A172 (cell line): ENCODE results near the gene RNF157. TPM values are rescaled to one million over a fixed set of nuclear protein-coding genes. Genes with fewer than 3 reads are reported as not detected.
"Not testable (repeated sequence)": the region's sequence is repeated elsewhere in the genome, so short reads cannot be mapped to it uniquely, and the experiment has no call there.

Source experiments
- DNase-seq: peaks from one replicate; pipeline ENCODE4 v3.0.0-alpha.2; 2015; ENCODE audit warnings: low spot score
- total RNA-seq: library from RNA; depleted of rRNA; stranded (reverse); fragments of >200 nt; shearing (Covaris generic); gene quantifications from 2 replicates; pipeline ENCODE4 v1.2.3, GENCODE V29; 2014

Gene RNF157
- total RNA-seq, 1 experiment from 2014 or later: 8.3 TPM

- no peak for DNase-seq
Measured at GRCh38 chr17:76234354-76234679, 6.0 kb downstream of the RNF157 start.

- DNase-seq: no peak
Measured at GRCh38 chr17:76233588-76234353, 6.5 kb downstream of the RNF157 start.

- DNase-seq: no peak
Measured at GRCh38 chr17:76232342-76232741, 8.0 kb downstream of the RNF157 start.

- not testable (repeated sequence) for DNase-seq
Measured at GRCh38 chr17:76226749-76227148, 13.5 kb downstream of the RNF157 start.

GRCh38 chr17:76225373-76226086 is 14.8 kb downstream of the RNF157 start:
- DNase-seq: not testable (repeated sequence)

GRCh38 chr17:76223802-76224201 is 16.5 kb downstream of the RNF157 start:
- no peak for DNase-seq

GRCh38 chr17:76219670-76220383 is 20.5 kb downstream of the RNF157 start:
- DNase-seq: no peak

GRCh38 chr17:76217081-76217480 is 23.2 kb downstream of the RNF157 start:
- no peak for DNase-seq

- no peak for DNase-seq
Measured at GRCh38 chr17:76213491-76213890, 26.8 kb downstream of the RNF157 start.

- DNase-seq: no peak
Measured at GRCh38 chr17:76208120-76208519, 32.2 kb downstream of the RNF157 start.

- DNase-seq: no peak
Measured at GRCh38 chr17:76207275-76208059, 32.8 kb downstream of the RNF157 start.

- DNase-seq: not testable (repeated sequence)
Measured at GRCh38 chr17:76205542-76206144, 34.6 kb downstream of the RNF157 start.

- peak; percentile 68 for DNase-seq
Measured at GRCh38 chr17:76204277-76204676, 36.0 kb downstream of the RNF157 start.

- no peak for DNase-seq
Measured at GRCh38 chr17:76200354-76200753, 39.9 kb downstream of the RNF157 start.

- DNase-seq: no peak
Measured at GRCh38 chr17:76199469-76199868, 40.8 kb downstream of the RNF157 start.

- DNase-seq: no peak
Measured at GRCh38 chr17:76198702-76199101, 41.6 kb downstream of the RNF157 start.

- DNase-seq: no peak
Measured at GRCh38 chr17:76197911-76198310, 42.4 kb downstream of the RNF157 start.

- no peak for DNase-seq
Measured at GRCh38 chr17:76196675-76197074, 43.6 kb downstream of the RNF157 start.

GRCh38 chr17:76195281-76196096 is 44.8 kb downstream of the RNF157 start:
- no peak for DNase-seq

GRCh38 chr17:76193591-76193990 is 46.7 kb downstream of the RNF157 start:
- no peak for DNase-seq

- no peak for DNase-seq
Measured at GRCh38 chr17:76191896-76192295, 48.4 kb downstream of the RNF157 start.
